AG04450 (cell line): ENCODE data around the gene CEACAM7. TPM values are rescaled to one million over a fixed set of nuclear protein-coding genes. Genes with fewer than 3 reads are reported as not detected.
"Not testable (repeated sequence)": the region's sequence is repeated elsewhere in the genome, so short reads cannot be mapped to it uniquely, and the experiment has no call there.

Experiments used
- CTCF ChIA-PET: fragments of 300-600, 350-600 bp; formaldehyde crosslinking; extraction: SDS; loops from one replicate; lab custom pipeline; 2022; ENCODE audit warnings: antibody characterized with exemption, inconsistent platforms; lab: Charles Lee
- POLR2A ChIA-PET: fragments of 350-600 bp; formaldehyde crosslinking; extraction: SDS; loops from one replicate; lab custom pipeline; 2021; ENCODE audit warnings: antibody characterized with exemption, inconsistent platforms; lab: Yijun Ruan, JAX
- DNase-seq: peaks from one replicate; pipeline ENCODE4 v3.0.0-alpha.2; 2011; ENCODE audit warnings: low read depth, low spot score
- H3K27ac ChIP-seq: one replicate; pipeline ENCODE4 v1.5.1; 2012; ENCODE audit warnings: low read depth, low read length, control low read depth
- H3K27me3 ChIP-seq: one replicate; pipeline ENCODE4 v1.6.0; 2012; ENCODE audit warnings: low read length; ENCODE audit not compliant: control insufficient read depth, insufficient read depth
- H3K4me3 ChIP-seq: 2 replicates; pipeline ENCODE4 v1.5.1; 2011; ENCODE audit warnings: mild to moderate bottlenecking, low read depth, low read length, control low read depth
- H3K9me3 ChIP-seq: 2 replicates; pipeline ENCODE4 v1.5.1; 2012; ENCODE audit warnings: low read length; ENCODE audit not compliant: control insufficient read depth, insufficient read depth
- CTCF ChIP-seq: IDR thresholded peaks from 2 replicates; pipeline ENCODE4 v1.5.1; 2011; ENCODE audit warnings: low read depth, low read length, control low read depth, inconsistent platforms
- polyA plus RNA-seq: library from polyadenylated mRNA; depleted of rRNA; stranded (reverse); fragments of >200 nt; gene quantifications from 2 replicates; pipeline ENCODE4 v1.2.3, GENCODE V29; 2011

The CEACAM7 gene
- polyA plus RNA-seq, 1 experiment, result not detected

- no peak for TF ChIP-seq CTCF
- CTCF ChIA-PET, result no interaction called here
Observed at GRCh38 chr19:41720103-41720502, 32.0 kb upstream of the CEACAM7 start.

GRCh38 chr19:41718761-41719160 is 30.7 kb upstream of the CEACAM7 start:
- Histone ChIP-seq H3K9me3 (no peaks in the 10 kb centered on the region), H3K27me3 (no peaks in the 10 kb centered on the region), H3K27ac (no peak overlapping the region), H3K4me3 (no peak overlapping the region)
- TF ChIP-seq CTCF, result no peak
- DNase-seq, result no peak
- ChIA-PET POLR2A (no interaction called here), CTCF (no interaction called here)

More at GRCh38 chr19:41720103-41720502, 32.0 kb upstream of the CEACAM7 start:
- no peaks in the 10 kb centered on the region for H3K9me3 ChIP-seq
- H3K4me3 ChIP-seq, result no peak overlapping the region
- no peak overlapping the region for H3K27ac ChIP-seq
- H3K27me3 ChIP-seq, result no peaks in the 10 kb centered on the region
- no peak for DNase-seq
- POLR2A ChIA-PET, result no interaction called here

DNA sequence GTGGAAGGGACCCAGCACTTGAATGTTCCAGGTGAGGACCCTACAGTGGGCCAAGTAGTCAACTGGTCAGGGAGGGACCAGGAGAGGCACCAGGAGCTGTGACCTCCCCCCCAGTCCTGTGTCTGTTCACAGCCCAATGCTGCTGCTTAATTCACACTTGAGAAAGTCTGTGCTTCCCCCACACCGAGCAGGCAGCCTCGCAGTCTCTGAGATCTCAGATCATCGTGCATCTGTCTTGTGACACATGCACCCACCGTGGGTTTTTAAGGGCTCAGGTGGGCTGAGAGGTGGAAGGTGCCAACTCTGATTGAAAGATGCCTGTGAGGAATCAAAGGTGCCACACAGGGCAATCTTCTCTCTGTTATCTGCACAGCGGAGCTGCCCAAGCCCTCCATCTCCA is 26.5 kb upstream of the CEACAM7 start:
- ChIA-PET POLR2A (no interaction called here), CTCF (no interaction called here)
- Histone ChIP-seq H3K4me3 (no peak overlapping the region), H3K27ac (no peak overlapping the region), H3K9me3 (no peaks in the 10 kb centered on the region), H3K27me3 (no peaks in the 10 kb centered on the region)
- DNase-seq, result no peak
- no peak for TF ChIP-seq CTCF

DNA sequence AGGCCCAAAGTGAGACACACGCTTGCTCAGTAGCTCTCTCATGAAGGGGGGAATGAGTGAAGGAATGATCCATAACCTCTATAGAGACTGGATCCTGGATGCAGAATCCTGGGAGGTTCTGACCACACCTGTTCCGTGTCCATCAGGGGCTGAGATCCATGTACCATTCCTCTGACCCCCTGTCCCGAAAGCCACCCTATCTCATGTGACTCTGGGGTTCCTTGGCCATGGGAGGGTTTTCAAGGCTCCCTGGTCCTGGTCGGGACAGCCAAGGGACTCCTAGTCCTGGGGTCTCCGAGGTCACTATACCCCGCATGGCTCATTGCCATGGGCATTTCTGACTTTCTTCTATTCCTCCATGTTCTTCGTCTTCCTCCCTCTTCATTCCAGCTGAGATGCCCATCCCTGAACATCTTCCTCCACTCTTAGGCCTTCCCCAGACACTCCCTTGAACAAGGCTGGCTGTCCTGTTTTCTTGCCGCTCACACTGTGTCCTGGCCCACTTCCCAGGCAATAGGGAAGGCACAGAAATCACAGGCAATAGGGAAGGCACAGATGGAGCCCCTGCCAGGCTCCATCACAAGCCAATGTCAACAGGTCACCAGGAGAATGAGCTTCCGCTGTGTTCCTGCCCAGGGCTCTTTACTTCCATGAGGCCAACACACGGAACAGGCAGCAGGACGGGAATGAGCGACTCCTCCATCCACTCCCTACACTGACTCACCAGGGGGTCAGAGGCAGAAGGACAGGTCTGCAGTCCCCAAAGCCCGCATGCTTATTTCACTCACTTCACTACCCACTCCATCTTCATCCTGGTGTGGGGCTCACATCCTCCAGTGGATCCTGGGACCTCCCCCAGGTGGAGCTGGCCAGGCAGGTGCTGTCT is 23.5 kb upstream of the CEACAM7 start:
- ChIA-PET CTCF (no interaction called here), POLR2A (no interaction called here)
- no peak for TF ChIP-seq CTCF
- no peak for DNase-seq
- H3K9me3 ChIP-seq, result no peaks in the 10 kb centered on the region
- no peak overlapping the region for H3K27ac ChIP-seq
- H3K27me3 ChIP-seq, result no peaks in the 10 kb centered on the region
- H3K4me3 ChIP-seq, result no peak overlapping the region

GRCh38 chr19:41709951-41710645 is 22.0 kb upstream of the CEACAM7 start:
- ChIA-PET POLR2A (no interaction called here), CTCF (no interaction called here)

DNA sequence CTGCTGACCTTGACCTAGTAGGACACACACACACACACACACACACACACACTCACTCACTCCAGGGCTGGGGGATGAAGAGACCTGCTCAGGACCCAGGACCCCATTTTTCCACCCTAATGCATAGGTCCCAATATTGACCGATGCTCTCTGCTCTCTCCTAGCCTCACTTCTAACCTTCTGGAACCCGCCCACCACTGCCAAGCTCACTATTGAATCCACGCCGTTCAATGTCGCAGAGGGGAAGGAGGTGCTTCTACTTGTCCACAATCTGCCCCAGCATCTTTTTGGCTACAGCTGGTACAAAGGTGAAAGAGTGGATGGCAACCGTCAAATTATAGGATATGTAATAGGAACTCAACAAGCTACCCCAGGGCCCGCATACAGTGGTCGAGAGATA is 21.4 kb upstream of the CEACAM7 start:
- H3K27me3 ChIP-seq, H3K4me3 ChIP-seq, H3K27ac ChIP-seq, DNase-seq, POLR2A ChIA-PET, CTCF ChIA-PET, H3K9me3 ChIP-seq: not testable (repeated sequence)

More at GRCh38 chr19:41709951-41710645, 22.0 kb upstream of the CEACAM7 start:
- DNase-seq, result no peak
- Histone ChIP-seq H3K4me3 (no peak overlapping the region), H3K27me3 (no peaks in the 10 kb centered on the region), H3K9me3 (no peaks in the 10 kb centered on the region), H3K27ac (no peak overlapping the region)
- TF ChIP-seq CTCF, result no peak
